Measurements from ENCODE around the gene DMD. TPM values are rescaled to one million over a fixed set of nuclear protein-coding genes. Genes with fewer than 3 reads are reported as not detected.
"Not testable (repeated sequence)": the region's sequence is repeated elsewhere in the genome, so short reads cannot be mapped to it uniquely, and the experiment has no call there.

The DMD gene
- total RNA-seq, 1 experiment from 2014 or later: 3.1 TPM

GRCh38 chrX:32741910-32742309, 469.4 kb downstream of the DMD start:
- in situ Hi-C loops (cut with HindIII; ENCODE audit: low sequenced_read_pairs): no loop called here
- no peak for DNase-seq (ENCODE audit: low spot score)

GRCh38 chrX:32708542-32708941, 502.8 kb downstream of the DMD start:
- in situ Hi-C loops (cut with HindIII; ENCODE audit: low sequenced_read_pairs): no loop called here

DNA sequence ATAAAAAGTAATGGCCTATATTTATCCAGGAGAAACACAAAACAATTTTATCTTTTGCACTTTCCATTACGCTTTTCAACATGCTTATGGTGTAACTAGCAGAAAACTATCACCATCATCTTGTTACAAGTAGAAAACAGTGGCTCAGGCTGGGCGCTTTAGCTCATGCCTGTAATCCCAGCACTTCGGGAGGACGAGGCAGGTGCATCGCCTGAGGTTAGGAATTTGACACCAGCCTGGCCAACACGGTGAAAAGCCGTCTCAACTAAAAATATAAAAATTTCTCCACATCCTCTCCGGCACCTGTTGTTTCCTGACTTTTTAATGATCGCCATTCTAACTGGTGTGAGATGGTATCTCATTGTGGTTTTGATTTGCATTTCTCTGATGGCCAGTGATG, 506.0 kb downstream of the DMD start:
- in situ Hi-C loops (cut with HindIII; ENCODE audit: low sequenced_read_pairs); DNase-seq (ENCODE audit: low spot score): not testable (repeated sequence)

More at GRCh38 chrX:32708542-32708941, 502.8 kb downstream of the DMD start:
- DNase-seq (ENCODE audit: low spot score): no peak

- in situ Hi-C loops (cut with HindIII; ENCODE audit: low sequenced_read_pairs): no loop called here
- DNase-seq (ENCODE audit: low spot score): no peak
Measured at GRCh38 chrX:32687379-32687778, 524.0 kb downstream of the DMD start.

DNA sequence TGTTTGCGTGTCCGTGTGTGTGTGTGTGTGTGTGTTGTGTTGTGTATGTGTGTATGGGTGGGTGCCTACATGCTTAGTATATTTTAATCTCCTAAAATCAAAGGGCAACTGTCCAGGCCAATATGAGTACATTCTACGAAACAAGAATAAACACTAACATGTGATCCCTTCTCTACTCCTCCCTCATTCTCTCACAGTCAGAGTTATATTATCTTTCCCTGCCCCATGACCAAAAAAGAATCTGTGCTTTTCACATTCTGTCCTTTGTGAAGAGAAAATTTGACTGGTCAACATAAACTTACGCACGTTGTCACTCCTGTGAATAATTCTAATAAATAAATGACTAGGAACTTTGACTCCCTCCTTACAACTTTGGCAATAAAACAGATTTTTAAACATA, 532.9 kb downstream of the DMD start:
- no peak for DNase-seq (ENCODE audit: low spot score)
- in situ Hi-C loops (cut with HindIII; ENCODE audit: low sequenced_read_pairs): no loop called here

GRCh38 chrX:32673193-32673592, 538.2 kb downstream of the DMD start:
- in situ Hi-C loops (cut with HindIII; ENCODE audit: low sequenced_read_pairs): no loop called here
- peak; percentile 2 for DNase-seq (ENCODE audit: low spot score)

DNA sequence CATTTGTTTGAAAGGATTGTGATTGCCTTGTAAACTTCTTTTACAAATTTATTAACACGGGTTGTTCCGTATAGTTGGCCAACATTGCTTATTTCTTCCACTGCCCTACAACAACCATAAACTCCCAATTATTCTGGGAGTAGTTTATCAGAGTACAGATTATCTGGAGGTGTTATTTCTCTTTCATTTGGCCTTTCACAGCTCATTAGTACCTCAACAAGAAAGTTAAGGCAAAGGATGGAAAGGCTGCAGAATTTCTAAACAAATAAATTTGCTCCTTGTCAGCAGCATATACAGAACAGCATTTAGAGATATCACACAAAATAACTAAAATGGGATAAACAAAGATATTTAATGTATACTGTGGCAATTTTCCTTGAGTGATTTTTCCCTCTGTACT, 548.8 kb downstream of the DMD start:
- in situ Hi-C loops (cut with HindIII; ENCODE audit: low sequenced_read_pairs): no loop called here
- no peak for DNase-seq (ENCODE audit: low spot score)

DNA sequence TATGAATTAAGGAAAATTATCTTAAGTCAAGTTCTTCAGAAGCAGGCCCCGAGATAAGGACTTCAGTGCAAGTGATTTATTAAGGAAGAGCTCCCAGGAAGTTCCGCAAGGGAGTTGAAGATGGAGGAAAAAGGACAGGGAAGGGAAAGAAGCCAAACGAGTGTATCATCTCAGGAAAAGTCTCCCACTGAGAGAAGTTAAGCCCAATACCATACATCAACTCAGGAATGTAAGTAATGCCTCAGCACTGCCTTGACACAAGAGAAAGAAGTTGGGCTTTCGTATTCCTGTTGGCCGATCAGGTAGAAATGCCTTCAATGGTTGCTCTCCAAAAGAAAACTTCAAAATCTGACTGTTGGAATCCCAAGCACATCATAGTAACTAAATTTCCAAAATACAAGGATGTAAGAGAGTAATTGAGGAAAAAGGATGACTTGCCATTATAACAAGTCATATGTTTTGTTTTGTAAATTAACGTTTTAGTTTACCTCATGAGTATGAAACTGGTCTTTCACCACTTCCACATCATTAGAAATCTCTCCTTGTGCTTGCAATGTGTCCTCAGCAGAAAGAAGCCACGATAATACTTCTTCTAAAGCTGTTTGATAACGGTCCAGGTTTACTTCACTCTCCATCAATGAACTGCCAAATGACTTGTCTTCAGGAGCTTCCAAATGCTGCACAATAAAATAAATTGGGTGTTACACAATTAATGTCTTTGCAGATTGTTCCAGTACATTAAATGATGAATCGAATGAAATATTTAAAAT, 566.7 kb downstream of the DMD start:
- DNase-seq (ENCODE audit: low spot score): no peak
- in situ Hi-C loops (cut with HindIII; ENCODE audit: low sequenced_read_pairs): no loop called here

- no peak for DNase-seq (ENCODE audit: low spot score)
- in situ Hi-C loops (cut with HindIII; ENCODE audit: low sequenced_read_pairs): no loop called here
Measured at GRCh38 chrX:32642283-32642682, 569.1 kb downstream of the DMD start.

DNA sequence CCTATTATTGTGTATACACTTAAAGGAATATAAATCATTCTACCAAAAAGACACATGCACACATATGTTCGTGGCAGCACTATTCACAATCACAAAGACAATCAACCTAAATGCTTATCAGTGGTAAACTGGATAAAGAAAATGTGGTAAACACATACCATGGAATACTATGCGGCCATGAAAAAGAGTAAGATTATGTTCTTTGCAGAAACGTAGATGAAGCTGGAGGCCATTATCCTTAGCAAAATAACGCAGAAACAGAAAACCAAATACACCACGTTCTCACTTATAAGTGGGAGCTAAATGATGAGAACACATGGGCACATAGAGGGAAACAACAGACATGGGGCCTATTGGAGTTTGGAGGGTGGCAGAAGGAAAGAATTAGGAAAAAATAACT, 593.2 kb downstream of the DMD start:
- no peak for DNase-seq (ENCODE audit: low spot score)

GRCh38 chrX:32614707-32615106, 596.6 kb downstream of the DMD start:
- in situ Hi-C loops (cut with HindIII; ENCODE audit: low sequenced_read_pairs): no loop called here
- DNase-seq (ENCODE audit: low spot score): no peak

More for the DNA sequence above, 593.2 kb downstream of the DMD start:
- in situ Hi-C loops (cut with HindIII; ENCODE audit: low sequenced_read_pairs): no loop called here

- in situ Hi-C loops (cut with HindIII; ENCODE audit: low sequenced_read_pairs): no loop called here
- no peak for DNase-seq (ENCODE audit: low spot score)
Measured at GRCh38 chrX:32599156-32599555, 612.2 kb downstream of the DMD start.

- no peak for DNase-seq (ENCODE audit: low spot score)
- in situ Hi-C loops (cut with HindIII; ENCODE audit: low sequenced_read_pairs): no loop called here
Measured at GRCh38 chrX:32598707-32599106, 612.6 kb downstream of the DMD start.

DNA sequence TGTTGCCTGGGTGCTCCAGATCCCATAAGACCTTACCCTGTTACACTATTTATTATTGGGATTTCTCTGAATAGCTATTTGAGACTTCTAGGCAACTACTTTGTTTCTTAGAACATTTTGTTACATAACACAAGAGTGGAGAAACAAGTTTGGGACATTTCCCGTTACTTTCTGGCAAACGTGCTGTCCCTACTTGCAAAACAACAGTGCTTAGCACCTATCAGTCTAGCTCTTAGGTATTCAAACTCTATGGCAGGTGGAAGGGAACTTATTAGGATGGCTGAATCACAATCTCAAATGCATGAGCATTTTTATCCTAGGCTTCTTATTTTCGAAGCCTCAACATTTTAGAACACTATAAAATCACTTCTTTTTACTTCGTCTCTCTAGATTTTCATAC, 613.6 kb downstream of the DMD start:
- no peak for DNase-seq (ENCODE audit: low spot score)
- in situ Hi-C loops (cut with HindIII; ENCODE audit: low sequenced_read_pairs): no loop called here

- in situ Hi-C loops (cut with HindIII; ENCODE audit: low sequenced_read_pairs): no loop called here
- no peak for DNase-seq (ENCODE audit: low spot score)
Measured at GRCh38 chrX:32592786-32593185, 618.6 kb downstream of the DMD start.

GRCh38 chrX:32591589-32591988, 619.8 kb downstream of the DMD start:
- in situ Hi-C loops (cut with HindIII; ENCODE audit: low sequenced_read_pairs): no loop called here

GRCh38 chrX:32582729-32583128, 628.6 kb downstream of the DMD start:
- no peak for DNase-seq (ENCODE audit: low spot score)
- in situ Hi-C loops (cut with HindIII; ENCODE audit: low sequenced_read_pairs): no loop called here

More at GRCh38 chrX:32591589-32591988, 619.8 kb downstream of the DMD start:
- no peak for DNase-seq (ENCODE audit: low spot score)

DNA sequence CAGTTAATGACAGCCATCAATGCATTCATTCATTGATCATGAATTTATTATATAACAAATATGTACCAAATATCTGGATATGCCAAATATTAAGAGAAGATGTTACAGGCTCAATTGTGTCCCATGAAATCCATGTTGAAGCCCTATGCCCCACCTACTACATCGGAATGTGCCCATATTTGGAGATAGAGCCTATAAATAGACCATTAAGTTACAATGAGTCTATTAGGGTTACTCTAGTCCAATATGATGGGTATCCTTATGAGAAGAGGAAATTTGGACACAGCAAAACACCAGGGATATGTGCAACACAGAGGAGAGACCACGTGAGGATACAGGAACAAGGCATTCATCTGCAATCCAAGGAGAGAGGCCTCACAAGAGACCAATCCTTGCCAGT, 634.5 kb downstream of the DMD start:
- no peak for DNase-seq (ENCODE audit: low spot score)
- in situ Hi-C loops (cut with HindIII; ENCODE audit: low sequenced_read_pairs): no loop called here

GRCh38 chrX:32572644-32573043, 638.7 kb downstream of the DMD start:
- DNase-seq (ENCODE audit: low spot score): no peak
- in situ Hi-C loops (cut with HindIII; ENCODE audit: low sequenced_read_pairs): no loop called here

- in situ Hi-C loops (cut with HindIII; ENCODE audit: low sequenced_read_pairs): no loop called here
- no peak for DNase-seq (ENCODE audit: low spot score)
Measured at GRCh38 chrX:32571579-32571978, 639.8 kb downstream of the DMD start.

DNA sequence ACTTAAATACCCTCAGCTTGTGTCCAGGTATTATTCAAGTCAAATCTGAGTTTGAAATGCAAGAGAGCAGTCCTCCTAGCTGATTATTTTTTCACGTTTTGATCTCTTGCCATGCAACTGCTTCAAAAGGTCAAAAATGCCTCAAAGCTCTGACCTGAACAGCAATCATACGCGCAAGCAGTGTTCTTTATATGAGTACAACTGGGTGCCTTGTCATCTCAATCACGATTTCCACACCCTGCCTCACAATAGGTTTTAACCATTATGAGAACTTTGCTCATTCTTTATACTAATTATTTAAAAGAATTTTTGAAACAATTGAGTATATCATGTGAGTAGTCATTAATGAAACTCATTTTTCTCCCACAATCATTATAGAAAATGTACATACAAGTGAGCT, 649.1 kb downstream of the DMD start:
- DNase-seq (ENCODE audit: low spot score): no peak
- in situ Hi-C loops (cut with HindIII; ENCODE audit: low sequenced_read_pairs): no loop called here

Measured in G401 (cell line).